HepG2 (cell line): ENCODE results near the gene ELAC1. TPM values are rescaled to one million over a fixed set of nuclear protein-coding genes. Genes with fewer than 3 reads are reported as not detected.

ENCODE experiments used
- ATAC-seq: fragments of 200-7000 bp; cut with Tn5 transposase; 3 replicates; pipeline ENCODE4 v1.9.1; 2020; ENCODE audit warnings: mild to moderate bottlenecking, moderate library complexity
- BruUV-seq: library from RNA; stranded (reverse); fragments of 400-500 nt; replicated peaks from 2 replicates; lab custom pipeline; 2021; lab: Mats Ljungman, UMichigan
- CTCF ChIA-PET: fragments of 300-600 bp; formaldehyde crosslinking; extraction: SDS; loops from one replicate; lab custom pipeline; 2021; ENCODE audit warnings: low total read pairs, inconsistent platforms, low intra/inter-chr PET ratio; lab: Yijun Ruan, JAX
- POLR2A ChIA-PET: fragments of 350-600 bp; sonication (Branson Sonifier 250); formaldehyde crosslinking; loops from one replicate; lab custom pipeline; 2020; ENCODE audit warnings: antibody characterized with exemption, inconsistent platforms; lab: Yijun Ruan, JAX
- DNase-seq: peaks from one replicate; pipeline ENCODE4 v3.0.0-alpha.2; 2015; ENCODE audit warnings: low spot score
- FAIRE-seq: peaks from 3 replicates; lab custom pipeline; 2011; peaks lifted over from hg19 to GRCh38; lab: Jason Lieb, UNC
- H2AFZ ChIP-seq: one replicate; pipeline ENCODE4 v1.6.1; 2011; ENCODE audit warnings: low read length, inconsistent platforms
- H3K27ac ChIP-seq: fragments of 300-600 bp; 3 replicates; pipeline ENCODE4 v1.8.0; 2011; ENCODE audit warnings: mixed run types, mild to moderate bottlenecking, mixed read lengths, low read length, inconsistent platforms; ENCODE audit not compliant: insufficient read depth; ENCODE audit errors: extremely low read length
- H3K27me3 ChIP-seq, 2 experiments: fragments of 200-600 bp in 1 of 2; 2 replicates in 1 of 2; 3 replicates in 1 of 2; pipeline versions ENCODE4 v1.6.0 to v1.8.0; 2011; ENCODE audit warnings: low read length in 2 of 2, mild to moderate bottlenecking in 2 of 2, moderate library complexity in 2 of 2, inconsistent platforms in 1 of 2; ENCODE audit not compliant: insufficient read depth in 2 of 2, control insufficient read depth in 1 of 2
- H3K36me3 ChIP-seq, 2 experiments: fragments of 200-600 bp in 1 of 2; replicated peaks in 1 of 2; 2 replicates in 1 of 2; 3 replicates in 1 of 2; pipeline versions ENCODE4 v1.5.1 to v1.8.0; 2011; ENCODE audit warnings: low read length in 2 of 2, inconsistent platforms in 1 of 2; ENCODE audit not compliant: insufficient read depth in 2 of 2, control insufficient read depth in 1 of 2
- H3K4me1 ChIP-seq: 2 replicates; pipeline ENCODE4 v1.5.1; 2012; ENCODE audit warnings: low read length, inconsistent platforms; ENCODE audit not compliant: insufficient read depth
- H3K4me2 ChIP-seq: 2 replicates; pipeline ENCODE4 v1.6.0; 2011; ENCODE audit warnings: low read depth, low read length, inconsistent platforms
- H3K4me3 ChIP-seq, 3 experiments: fragments of 200-600 bp in 1 of 3; sonication (generic), shearing (Covaris generic) in 1 of 3; replicated peaks in 1 of 3; 2 replicates each; pipeline ENCODE4 v1.5.1; 2011 to 2016; ENCODE audit warnings: low read length in 3 of 3, inconsistent platforms in 2 of 3, low read depth in 2 of 3, mild to moderate bottlenecking in 2 of 3, control low read depth in 1 of 3, mixed read lengths in 1 of 3; ENCODE audit not compliant: insufficient read depth in 1 of 3
- H3K79me2 ChIP-seq: one replicate; pipeline ENCODE4 v1.6.1; 2011; ENCODE audit warnings: low read length, inconsistent platforms; ENCODE audit not compliant: insufficient read depth
- H3K9ac ChIP-seq: 2 replicates; pipeline ENCODE4 v1.6.0; 2011; ENCODE audit warnings: mild to moderate bottlenecking, low read depth, low read length, inconsistent platforms; ENCODE audit not compliant: insufficient read depth
- H3K9me3 ChIP-seq: 2 replicates; pipeline ENCODE4 v1.5.1; 2012; ENCODE audit warnings: mild to moderate bottlenecking, low read length
- H4K20me1 ChIP-seq: 2 replicates; pipeline ENCODE4 v1.6.0; 2011; ENCODE audit warnings: inconsistent platforms, mild to moderate bottlenecking, low read length, moderate library complexity; ENCODE audit not compliant: insufficient read depth
- PBX3 ChIP-seq: sonication (generic); formaldehyde crosslinking; IDR thresholded peaks from 2 replicates; pipeline ENCODE4 v1.8.1; 2023; ENCODE audit warnings: missing genetic modification reagents, inconsistent platforms, borderline replicate concordance
- POLR2AphosphoS2 ChIP-seq: IDR thresholded peaks from 2 replicates; pipeline ENCODE4 v1.6.1; 2011; ENCODE audit warnings: low read depth, low read length, improper control_type of control experiment
- RERE ChIP-seq: IDR thresholded peaks from 2 replicates; pipeline ENCODE4 v1.6.1; 2016; ENCODE audit warnings: low read depth, missing genetic modification reagents, missing compliant biosample characterization
- SAP130 ChIP-seq: IDR thresholded peaks from 2 replicates; pipeline ENCODE4 v1.6.1; 2016; ENCODE audit warnings: low read depth
- ZNF468 ChIP-seq: sonication (generic); formaldehyde crosslinking; IDR thresholded peaks from 2 replicates; pipeline ENCODE4 v1.8.0; 2022; ENCODE audit warnings: mild to moderate bottlenecking, moderate library complexity, missing genetic modification reagents
- WGBS: methylation state at CpG from one replicate; pipeline ENCODE4 v1.1.6; 2017; ENCODE audit warnings: low lambda C conversion rate; 5-methylcytosine and 5-hydroxymethylcytosine counted together
- in situ Hi-C: cut with HindIII; loops from 2 replicates; pipeline ENCODE4 v1.10.0; 2017; ENCODE audit warnings: low pct_unique_long_range_greater_than_20kb; ENCODE audit not compliant: extremely low pct_ligation_motif_present
- intact Hi-C: fragments of 100-400 bp; cut with micrococcal nuclease; formaldehyde crosslinking; loops from one replicate; pipeline ENCODE4 v1.10.0; 2022; ENCODE audit not compliant: unreplicated experiment
- polyA plus RNA-seq, 8 experiments: library from polyadenylated mRNA; depleted of rRNA in 3 of 8; stranded (reverse) in 7 of 8; unstranded in 1 of 8; fragments of >200 nt; fragmentation: Illumina TruSeq in 4 of 8; extraction: Trizol in 4 of 8; gene quantifications; 2 replicates each; pipeline versions ENCODE4 v1.2.1 to v1.2.3, GENCODE V29; 2011 to 2016; ENCODE audit warnings: low read depth in 4 of 8, missing spikeins in 1 of 8, mixed read lengths in 1 of 8; ENCODE audit not compliant: insufficient read depth in 1 of 8
- total RNA-seq, 5 experiments: library from RNA; depleted of rRNA; stranded (reverse); fragments of >200 nt; fragmentation: Illumina TruSeq; extraction: Trizol; gene quantifications; 2 replicates each; pipeline ENCODE4 v1.2.3, GENCODE V29; 2016; ENCODE audit warnings: low read depth in 1 of 5

Gene ELAC1
- total and polyA plus RNA-seq, 2 of the 13 experiments (the other 11 are each of a cell fraction or from before 2014, with no cell fraction given) = 1.9 to 3.6 TPM

GRCh38 chr18:50937183-50937582 is 30.7 kb upstream of the ELAC1 start:
- no peak overlapping the region for H3K4me2 ChIP-seq
- FAIRE-seq = no peak
- TF ChIP-seq PBX3 (no peak), RERE (CRISPR knock-in tag) (no peak), POLR2AphosphoS2 (no peak), SAP130 (CRISPR knock-in tag) (no peak), ZNF468 (CRISPR knock-in tag) (no peak)
- TF ChIP-seq, all 625 proteins: peak for 0
- intact Hi-C loops = no loop called here
- H2AFZ ChIP-seq = no peak overlapping the region
- H3K9ac ChIP-seq = no peak overlapping the region
- ATAC-seq = no peak
- no peak overlapping the region for H3K27ac ChIP-seq
- in situ Hi-C loops = no loop called here
- H3K4me3 ChIP-seq = no peak overlapping the region
- H3K9me3 ChIP-seq = no peaks in the 10 kb centered on the region
- WGBS = 100% methylated on average over 1 of the region's 1 CpG
- DNase-seq = no peak
- no peaks in the 10 kb centered on the region for H3K27me3 ChIP-seq
- no TSS peak for BruUV-seq
- H3K4me1 ChIP-seq = no peaks in the 10 kb centered on the region
- no peaks in the 10 kb centered on the region for H3K79me2 ChIP-seq
- ChIA-PET POLR2A (no interaction called here), CTCF (no interaction called here)
- peaks cover 1 to 4% of the 10 kb centered on the region in 2 experiments; a peak in 1 of 5 replicates for H3K36me3 ChIP-seq
- H4K20me1 ChIP-seq = no peaks in the 10 kb centered on the region
